ENCODE measurements around the gene LYL1. TPM values are rescaled to one million over a fixed set of nuclear protein-coding genes. Genes with fewer than 3 reads are reported as not detected.
A peak's percentile ranks its signal among the peaks of the same experiment; 100 is the strongest.

Gene LYL1
- total and polyA plus RNA-seq, 2 of the 13 experiments (the other 11 are each of a cell fraction or from before 2014, with no cell fraction given) = 0.75 to 0.92 TPM

DNA sequence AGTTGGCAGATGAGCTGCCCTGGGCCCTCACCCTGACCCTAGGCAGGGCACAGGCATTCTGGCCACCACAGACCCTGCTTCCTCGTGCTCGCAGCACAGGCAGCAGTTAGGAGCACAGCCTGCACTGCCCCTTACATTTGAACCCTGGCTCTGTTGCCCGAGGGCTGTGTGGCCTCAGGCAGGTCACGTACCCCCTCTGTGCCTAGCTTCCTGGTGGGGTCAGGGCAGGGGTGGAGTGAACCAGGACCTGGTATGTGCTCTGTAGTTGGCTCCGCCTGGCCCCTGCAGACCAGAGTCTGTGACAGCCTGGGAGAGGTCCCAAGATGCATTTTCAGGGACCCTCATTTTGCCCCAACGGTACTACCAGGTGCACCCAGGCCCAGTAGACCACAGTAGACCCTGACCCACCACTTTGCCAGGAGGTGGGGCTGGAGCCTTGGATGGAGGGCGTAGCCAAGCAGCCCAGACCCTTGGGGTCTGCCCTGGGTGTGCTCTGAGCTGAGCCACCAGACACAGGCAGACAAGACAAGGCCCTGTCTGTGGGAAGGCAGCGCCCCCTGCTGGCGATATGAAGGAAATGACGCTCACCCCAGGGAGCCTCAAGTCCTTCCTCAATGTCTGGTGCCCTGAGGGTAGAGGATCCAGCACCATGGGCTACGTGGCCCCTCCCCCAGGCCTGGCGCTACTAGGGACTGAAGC is 9.1 kb downstream of the LYL1 start (continued):
- TF ChIP-seq PBX3 (CRISPR knock-in tag; IDR thresholded peaks at IDR 0.05; ENCODE audit: borderline replicate concordance) (no peak), ZNF549 (CRISPR knock-in tag; IDR thresholded peaks at IDR 0.05) (no peak), HNRNPH1 (optimal IDR thresholded peaks at IDR 0.05; ENCODE audit: low read depth, low read length) (no peak), FOXC1 (CRISPR knock-in tag; IDR thresholded peaks at IDR 0.05; ENCODE audit: borderline replicate concordance) (no peak), ZNF773 (CRISPR knock-in tag; IDR thresholded peaks at IDR 0.05; ENCODE audit: borderline replicate concordance) (no peak), ZNF33B (CRISPR knock-in tag; IDR thresholded peaks at IDR 0.05) (no peak), TBX3 (IDR thresholded peaks at IDR 0.05; ENCODE audit: borderline replicate concordance) (no peak), HNF1A (IDR thresholded peaks at IDR 0.05; ENCODE audit: low read depth) (no peak), HNF1A (CRISPR knock-in tag; IDR thresholded peaks at IDR 0.05; ENCODE audit: borderline replicate concordance) (no peak), SATB2 (CRISPR knock-in tag; IDR thresholded peaks at IDR 0.05) (no peak), ARID4A (CRISPR knock-in tag; IDR thresholded peaks at IDR 0.05; ENCODE audit: borderline replicate concordance) (peak; percentile 47; the same call in 1 of the 2 replicates), RFX1 (IDR thresholded peaks at IDR 0.05) (no peak), ZSCAN20 (CRISPR knock-in tag; IDR thresholded peaks at IDR 0.05; ENCODE audit: borderline replicate concordance) (no peak), ZBTB42 (CRISPR knock-in tag; IDR thresholded peaks at IDR 0.05) (no peak), GATAD1 (CRISPR knock-in tag; IDR thresholded peaks at IDR 0.05) (peak; percentile 36; the same call in 1 of the 2 replicates), HNRNPK (IDR thresholded peaks at IDR 0.05; ENCODE audit: low read depth, low read length, poor library complexity, severe bottlenecking) (no peak), RAD51 (IDR thresholded peaks at IDR 0.05; ENCODE audit: borderline replicate concordance) (no peak), KLF13 (CRISPR knock-in tag; IDR thresholded peaks at IDR 0.05) (no peak), ZNF788 (CRISPR knock-in tag; IDR thresholded peaks at IDR 0.05; ENCODE audit: borderline replicate concordance) (peak; percentile 40; the same call in 1 of the 2 replicates), ZFP37 (CRISPR knock-in tag; IDR thresholded peaks at IDR 0.05; ENCODE audit: borderline replicate concordance) (0 out of 2 replicates have a peak, but pooled peaks have one; percentile 13), GLI4 (CRISPR knock-in tag; IDR thresholded peaks at IDR 0.05; ENCODE audit: borderline replicate concordance) (no peak)
